Uterus (tissue), 2 donors: ENCODE measurements around the gene CNTN6.

Experiments used
- CTCF ChIP-seq, 4 experiments: fragments of 200-600 bp in 2 of 4; fragments of 450-650 bp in 2 of 4; sonication (generic) in 2 of 4; IDR thresholded peaks; one replicate each; pipeline ENCODE4 v1.5.1; 2016 to 2019; ENCODE audit warnings: antibody characterized with exemption in 4 of 4, mild to moderate bottlenecking in 2 of 4, moderate library complexity in 1 of 4
- POLR2A ChIP-seq, 2 donors: fragments of 450-650 bp; IDR thresholded peaks; one replicate each; pipeline ENCODE4 v1.6.1; 2016; ENCODE audit warnings: antibody characterized with exemption in 2 of 2, mild to moderate bottlenecking in 1 of 2, moderate library complexity in 1 of 2

DNA sequence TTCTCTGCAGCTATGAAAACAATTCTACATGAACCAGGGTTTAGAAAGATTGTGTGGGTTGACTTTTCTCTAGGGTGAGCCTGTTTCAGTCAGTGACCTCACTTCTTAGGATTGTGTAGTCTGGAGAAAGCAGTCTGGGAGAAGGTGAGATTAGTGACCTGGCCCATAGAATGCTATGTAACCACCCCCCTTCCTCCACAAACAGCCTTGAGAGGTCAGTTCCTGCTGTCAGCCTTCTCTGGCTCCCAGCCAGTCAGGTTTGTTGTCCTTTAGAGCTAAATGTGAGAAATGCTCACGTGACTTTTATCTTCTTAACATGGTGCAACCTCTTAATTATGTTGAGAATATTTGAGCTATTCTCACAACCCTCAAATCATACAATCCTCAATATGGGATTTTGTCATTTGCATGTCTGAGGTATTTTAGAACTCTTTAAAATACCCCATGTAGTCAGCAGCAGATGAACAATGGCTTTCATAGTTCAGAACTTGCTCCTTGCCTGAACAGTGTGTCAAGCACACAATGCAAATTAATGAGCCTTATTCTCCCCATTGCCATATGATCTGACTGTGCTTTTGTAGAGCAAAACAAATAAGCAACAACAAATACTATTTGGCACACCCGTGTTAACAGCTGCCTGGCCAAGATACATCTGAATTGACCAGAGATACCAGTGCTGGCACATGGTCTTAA lies 311.6 kb downstream of the CNTN6 start:
- TF ChIP-seq POLR2A (IDR thresholded peaks at IDR 0.05) (no peak), CTCF (IDR thresholded peaks at IDR 0.05) (no peak)
